Muscle layer of duodenum (tissue), 2 donors: ENCODE results near the gene CUBN.
"Not testable (repeated sequence)": the region's sequence is repeated elsewhere in the genome, so short reads cannot be mapped to it uniquely, and the experiment has no call there.

Experiments used
- H3K27ac ChIP-seq: one replicate; pipeline ENCODE4 v1.7.0; 2013; ENCODE audit warnings: mild to moderate bottlenecking, low read length
- H3K27me3 ChIP-seq: one replicate; pipeline ENCODE4 v1.7.0; 2013; ENCODE audit warnings: low read depth, mild to moderate bottlenecking, control low read depth, low read length
- H3K36me3 ChIP-seq, 2 donors: one replicate each; pipeline ENCODE4 v1.7.0; 2013; ENCODE audit warnings: low read length in 2 of 2, control low read depth in 1 of 2, mild to moderate bottlenecking in 1 of 2; ENCODE audit not compliant: insufficient read depth in 2 of 2, control insufficient read depth in 1 of 2
- H3K4me1 ChIP-seq, 2 donors: one replicate each; pipeline ENCODE4 v1.7.0; 2013; ENCODE audit warnings: low read length in 2 of 2, mild to moderate bottlenecking in 2 of 2, control low read depth in 1 of 2, moderate library complexity in 1 of 2; ENCODE audit not compliant: insufficient read depth in 2 of 2, control insufficient read depth in 1 of 2
- H3K4me3 ChIP-seq, 2 donors: one replicate each; pipeline ENCODE4 v1.7.0; 2013; ENCODE audit warnings: low read length in 2 of 2, low read depth in 1 of 2, mild to moderate bottlenecking in 1 of 2
- H3K9me3 ChIP-seq, 2 donors: one replicate each; pipeline ENCODE4 v1.7.0; 2013; ENCODE audit warnings: low read length in 2 of 2, control low read depth in 1 of 2, mild to moderate bottlenecking in 1 of 2; ENCODE audit not compliant: control insufficient read depth in 1 of 2
- donor health status: healthy.

Gene CUBN

DNA sequence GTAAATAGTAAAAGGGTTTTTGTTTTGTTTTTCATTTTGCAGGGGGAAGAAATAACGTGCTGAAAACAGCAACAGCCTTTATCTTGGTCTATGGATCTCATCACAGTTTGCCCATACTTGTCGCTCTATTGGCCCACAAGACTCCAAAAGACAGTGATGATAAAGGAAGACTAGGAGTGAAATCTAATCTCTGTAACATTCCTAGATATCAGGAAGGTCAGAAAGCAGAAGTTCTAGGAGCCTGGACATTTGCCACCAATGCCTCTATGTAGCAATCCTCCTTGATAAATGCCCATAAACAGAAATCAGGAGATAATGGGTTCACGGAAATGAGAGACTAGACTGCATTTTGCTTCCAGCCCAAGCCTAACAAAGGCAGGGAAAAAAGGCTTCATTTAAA is 8.9 kb downstream of the CUBN start:
- Histone ChIP-seq H3K4me1 (no peaks in the 10 kb centered on the region), H3K27ac (no peak overlapping the region)

GRCh38 chr10:17119845-17120244 is 9.8 kb downstream of the CUBN start:
- no peaks in the 10 kb centered on the region for H3K9me3 ChIP-seq
- no peaks in the 10 kb centered on the region for H3K27me3 ChIP-seq
- no peaks in the 10 kb centered on the region for H3K36me3 ChIP-seq
- no peak overlapping the region for H3K27ac ChIP-seq
- no peak overlapping the region for H3K4me3 ChIP-seq
- no peaks in the 10 kb centered on the region for H3K4me1 ChIP-seq

More for the DNA sequence above, 8.9 kb downstream of the CUBN start:
- no peaks in the 10 kb centered on the region for H3K36me3 ChIP-seq
- H3K4me3 ChIP-seq = no peak overlapping the region
- no peaks in the 10 kb centered on the region for H3K27me3 ChIP-seq
- no peaks in the 10 kb centered on the region for H3K9me3 ChIP-seq

- H3K27ac ChIP-seq = no peak overlapping the region
- no peaks in the 10 kb centered on the region for H3K9me3 ChIP-seq
- no peak overlapping the region for H3K4me3 ChIP-seq
Measured at GRCh38 chr10:17116193-17116592, 13.4 kb downstream of the CUBN start.

DNA sequence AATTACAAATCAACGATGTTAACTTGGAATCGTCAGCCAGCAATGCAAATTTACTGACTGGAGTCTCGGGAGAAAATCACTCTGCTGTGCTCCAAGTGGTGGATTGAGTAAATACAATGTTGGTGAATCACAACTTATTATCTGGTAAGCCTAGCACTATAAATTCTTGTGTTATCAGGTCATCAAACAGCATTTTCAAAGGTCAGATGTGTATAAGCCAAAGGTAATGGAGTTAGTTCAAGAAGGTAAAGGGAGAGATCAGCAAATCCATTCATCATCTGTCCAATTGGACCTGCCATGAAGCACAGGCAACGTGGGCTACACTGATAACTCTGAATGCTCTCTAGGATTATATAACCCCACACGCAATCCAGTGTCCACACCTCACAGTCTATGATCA is 13.9 kb downstream of the CUBN start:
- H3K4me1 ChIP-seq = no peaks in the 10 kb centered on the region
- no peak overlapping the region for H3K27ac ChIP-seq
- H3K27me3 ChIP-seq = no peaks in the 10 kb centered on the region
- H3K4me3 ChIP-seq = no peak overlapping the region
- no peaks in the 10 kb centered on the region for H3K9me3 ChIP-seq
- no peaks in the 10 kb centered on the region for H3K36me3 ChIP-seq

More at GRCh38 chr10:17116193-17116592, 13.4 kb downstream of the CUBN start:
- Histone ChIP-seq H3K36me3 (no peaks in the 10 kb centered on the region), H3K4me1 (no peaks in the 10 kb centered on the region), H3K27me3 (no peaks in the 10 kb centered on the region)

GRCh38 chr10:17114878-17115444 is 14.7 kb downstream of the CUBN start:
- H3K27me3 ChIP-seq, H3K4me1 ChIP-seq, H3K36me3 ChIP-seq, H3K9me3 ChIP-seq, H3K27ac ChIP-seq, H3K4me3 ChIP-seq: not testable (repeated sequence)

GRCh38 chr10:17113889-17114540 is 15.6 kb downstream of the CUBN start:
- Histone ChIP-seq H3K27ac (no peak overlapping the region), H3K27me3 (no peaks in the 10 kb centered on the region), H3K36me3 (no peaks in the 10 kb centered on the region), H3K4me1 (no peaks in the 10 kb centered on the region), H3K9me3 (no peaks in the 10 kb centered on the region), H3K4me3 (no peak overlapping the region)

DNA sequence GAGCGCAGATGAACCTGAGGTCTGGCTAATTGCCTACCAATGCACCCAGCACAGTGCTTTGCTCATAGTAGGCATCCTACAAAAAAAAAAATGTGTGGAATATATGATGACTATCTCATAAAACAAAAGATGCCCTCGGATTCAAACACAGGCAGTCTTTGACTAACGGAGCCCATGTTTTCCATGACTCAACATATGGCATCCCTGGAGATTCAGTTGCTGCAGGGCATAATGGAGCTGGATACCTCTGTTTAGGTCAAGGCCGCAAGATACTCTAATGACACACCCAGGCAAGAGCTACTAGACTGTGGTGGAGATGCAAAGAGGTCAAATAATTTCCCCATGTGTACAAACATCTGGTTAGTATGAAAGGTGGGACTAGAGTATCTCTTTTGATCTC is 16.3 kb downstream of the CUBN start:
- H3K27me3 ChIP-seq = no peaks in the 10 kb centered on the region
- no peak overlapping the region for H3K4me3 ChIP-seq
- H3K9me3 ChIP-seq = no peaks in the 10 kb centered on the region
- no peaks in the 10 kb centered on the region for H3K36me3 ChIP-seq
- no peak overlapping the region for H3K27ac ChIP-seq
- no peaks in the 10 kb centered on the region for H3K4me1 ChIP-seq

- Histone ChIP-seq H3K4me1 (no peaks in the 10 kb centered on the region), H3K9me3 (no peaks in the 10 kb centered on the region), H3K27ac (no peak overlapping the region), H3K36me3 (no peaks in the 10 kb centered on the region), H3K4me3 (no peak overlapping the region), H3K27me3 (no peaks in the 10 kb centered on the region)
Measured at GRCh38 chr10:17112566-17112965, 17.0 kb downstream of the CUBN start.

DNA sequence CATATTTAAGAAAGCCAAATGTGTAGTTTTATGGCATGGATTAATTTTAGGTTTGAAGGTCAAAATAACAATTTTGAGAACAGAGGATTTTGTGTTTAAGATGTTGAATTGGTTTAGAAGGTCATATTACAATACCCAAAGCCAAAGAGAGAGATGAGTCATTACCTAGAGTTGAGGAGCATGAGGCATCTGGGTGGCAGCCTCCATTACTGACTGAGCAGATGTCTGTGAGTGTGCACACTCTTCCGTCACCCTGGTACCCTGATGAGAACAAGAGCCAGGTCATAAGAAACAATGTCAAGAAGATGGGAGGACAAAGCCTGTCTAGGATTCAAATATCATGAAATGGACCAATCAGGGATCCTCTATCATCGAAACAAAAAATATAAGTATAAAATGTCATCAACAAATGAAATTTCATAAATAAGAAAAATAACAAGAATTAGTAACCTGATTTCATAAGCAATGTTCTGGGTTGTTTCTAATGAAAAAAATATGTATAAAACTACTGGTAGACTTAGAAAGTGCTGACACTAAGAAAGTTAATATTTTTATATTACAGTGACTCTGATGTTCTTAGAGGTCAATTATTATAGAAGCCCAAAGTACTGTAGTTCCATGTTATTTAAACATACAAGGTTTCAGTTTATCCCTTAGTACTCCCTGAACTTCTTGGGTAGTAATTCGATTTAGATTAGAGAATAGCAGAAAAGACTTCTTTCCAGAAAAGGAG is 20.0 kb downstream of the CUBN start:
- Histone ChIP-seq H3K27ac (no peak overlapping the region), H3K9me3 (no peaks in the 10 kb centered on the region), H3K4me1 (no peaks in the 10 kb centered on the region), H3K4me3 (no peak overlapping the region), H3K36me3 (no peaks in the 10 kb centered on the region), H3K27me3 (no peaks in the 10 kb centered on the region)

GRCh38 chr10:17109046-17109445 is 20.6 kb downstream of the CUBN start:
- no peak overlapping the region for H3K4me3 ChIP-seq
- H3K27ac ChIP-seq = no peak overlapping the region
- H3K9me3 ChIP-seq = no peaks in the 10 kb centered on the region
- no peaks in the 10 kb centered on the region for H3K27me3 ChIP-seq
- H3K36me3 ChIP-seq = no peaks in the 10 kb centered on the region
- H3K4me1 ChIP-seq = no peaks in the 10 kb centered on the region

DNA sequence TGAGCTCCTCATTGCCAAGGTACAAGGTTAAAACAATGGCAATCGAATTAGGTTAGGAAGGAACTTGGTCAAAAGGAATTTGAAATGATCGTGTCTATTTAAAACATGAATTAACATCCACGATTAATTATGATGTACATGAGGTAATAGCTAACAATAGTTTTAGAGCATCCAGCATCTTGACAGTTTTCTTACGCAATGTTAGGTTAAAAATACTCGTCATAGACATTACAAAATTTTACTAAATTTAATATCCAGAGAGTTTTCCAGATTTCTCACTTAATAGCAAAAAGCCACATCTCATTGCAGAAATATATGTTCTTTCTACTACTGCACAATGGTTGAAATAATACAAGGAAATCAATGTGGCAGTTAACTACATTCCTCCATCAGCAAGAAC is 22.6 kb downstream of the CUBN start:
- no peaks in the 10 kb centered on the region for H3K9me3 ChIP-seq
- H3K4me1 ChIP-seq = no peaks in the 10 kb centered on the region
- no peaks in the 10 kb centered on the region for H3K36me3 ChIP-seq
- H3K27me3 ChIP-seq = no peaks in the 10 kb centered on the region
- no peak overlapping the region for H3K27ac ChIP-seq
- H3K4me3 ChIP-seq = no peak overlapping the region
